AG09319 (cell line): ENCODE measurements around the gene TMEM235.

Experiments
- DNase-seq: peaks from one replicate; pipeline ENCODE4 v3.0.0-alpha.2; 2010; ENCODE audit warnings: low read depth; ENCODE audit errors: extremely low read depth
- CTCF ChIP-seq: IDR thresholded peaks from 2 replicates; pipeline ENCODE4 v1.5.1; 2011; ENCODE audit warnings: low read depth, mild to moderate bottlenecking, inconsistent platforms, low read length, moderate library complexity

The TMEM235 gene

GRCh38 chr17:78186692-78187595 lies 44.5 kb upstream of the TMEM235 start, which contains the start of the genes AFMID and TK1:
AFMID (plus strand) TSS chr17:78187362; CDS start chr17:78187371, 9 bp downstream.
TK1 (minus strand) TSS chr17:78187052; CDS start chr17:78186994, 58 bp downstream.
- TF ChIP-seq CTCF = peak; percentile 70
- DNase-seq = peak; percentile 89

- no peak for DNase-seq
- TF ChIP-seq CTCF = no peak
Observed at GRCh38 chr17:78196716-78197115, 34.7 kb upstream of the TMEM235 start.

GRCh38 chr17:78197147-78197832 lies 34.1 kb upstream of the TMEM235 start:
- TF ChIP-seq CTCF = no peak
- no peak for DNase-seq

GRCh38 chr17:78200451-78200850 lies 31.0 kb upstream of the TMEM235 start:
- no peak for DNase-seq
- no peak for TF ChIP-seq CTCF

- no peak for DNase-seq
- no peak for TF ChIP-seq CTCF
Observed at GRCh38 chr17:78202666-78203065, 28.8 kb upstream of the TMEM235 start.

GRCh38 chr17:78204387-78205123 lies 26.9 kb upstream of the TMEM235 start:
- DNase-seq = no peak
- TF ChIP-seq CTCF = no peak
